Bronchial epithelial cell (primary cell): ENCODE measurements around the gene RPL31. TPM values are rescaled to one million over a fixed set of nuclear protein-coding genes. Genes with fewer than 3 reads are reported as not detected.

ENCODE experiments used
- DNase-seq: peaks from one replicate; pipeline ENCODE4 v3.0.0-alpha.2; 2010; ENCODE audit warnings: low read depth
- FAIRE-seq: peaks from 2 replicates; lab custom pipeline; 2011; peaks lifted over from hg19 to GRCh38; lab: Jason Lieb, UNC
- H3K27me3 ChIP-seq: 2 replicates; pipeline ENCODE4 v1.5.1; 2011; ENCODE audit warnings: low read length; ENCODE audit not compliant: control insufficient read depth, insufficient read depth
- H3K36me3 ChIP-seq: 2 replicates; pipeline ENCODE4 v1.5.1; 2011; ENCODE audit warnings: low read length; ENCODE audit not compliant: control insufficient read depth, insufficient read depth
- H3K4me3 ChIP-seq: 2 replicates; pipeline ENCODE4 v1.5.1; 2011; ENCODE audit warnings: mild to moderate bottlenecking, low read depth, low read length, control low read depth
- total RNA-seq: library from RNA; depleted of rRNA; stranded (reverse); fragments of >200 nt; gene quantifications from 2 replicates; pipeline ENCODE4 v1.2.1, GENCODE V29; 2014
- TF ChIP-seq, protein P1 (sequence below): IDR thresholded peaks from 2 replicates; pipeline ENCODE4 v1.5.1; 2011; ENCODE audit warnings: mild to moderate bottlenecking, moderate library complexity, low read length, control low read depth, inconsistent platforms; ENCODE audit not compliant: insufficient read depth, severe bottlenecking

RPL31 gene
- total RNA-seq, 1 donor from 2014 or later: 2,143 TPM

DNA sequence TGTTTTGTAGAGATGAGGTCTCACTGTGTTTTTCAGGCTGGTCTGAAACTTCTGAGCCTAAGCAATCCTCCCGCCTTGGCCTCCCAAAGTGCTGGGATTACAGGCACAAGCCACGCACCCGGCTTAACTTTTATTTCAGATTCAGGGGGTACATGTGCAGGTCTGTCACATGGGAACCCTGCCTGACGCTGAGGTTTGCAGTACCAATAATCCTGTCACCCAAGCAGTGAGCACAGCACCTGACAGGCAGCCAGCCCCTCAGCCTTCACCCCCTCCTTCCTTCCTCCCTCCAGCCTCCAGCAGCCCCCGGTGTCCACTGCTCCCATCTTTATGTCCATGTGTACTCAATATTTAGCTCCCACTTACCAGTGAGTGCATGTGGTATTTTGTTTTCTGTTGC, 46.0 kb upstream of the RPL31 start:
- FAIRE-seq (no peak), DNase-seq (no peak)
- TF ChIP-seq, protein P1, sequence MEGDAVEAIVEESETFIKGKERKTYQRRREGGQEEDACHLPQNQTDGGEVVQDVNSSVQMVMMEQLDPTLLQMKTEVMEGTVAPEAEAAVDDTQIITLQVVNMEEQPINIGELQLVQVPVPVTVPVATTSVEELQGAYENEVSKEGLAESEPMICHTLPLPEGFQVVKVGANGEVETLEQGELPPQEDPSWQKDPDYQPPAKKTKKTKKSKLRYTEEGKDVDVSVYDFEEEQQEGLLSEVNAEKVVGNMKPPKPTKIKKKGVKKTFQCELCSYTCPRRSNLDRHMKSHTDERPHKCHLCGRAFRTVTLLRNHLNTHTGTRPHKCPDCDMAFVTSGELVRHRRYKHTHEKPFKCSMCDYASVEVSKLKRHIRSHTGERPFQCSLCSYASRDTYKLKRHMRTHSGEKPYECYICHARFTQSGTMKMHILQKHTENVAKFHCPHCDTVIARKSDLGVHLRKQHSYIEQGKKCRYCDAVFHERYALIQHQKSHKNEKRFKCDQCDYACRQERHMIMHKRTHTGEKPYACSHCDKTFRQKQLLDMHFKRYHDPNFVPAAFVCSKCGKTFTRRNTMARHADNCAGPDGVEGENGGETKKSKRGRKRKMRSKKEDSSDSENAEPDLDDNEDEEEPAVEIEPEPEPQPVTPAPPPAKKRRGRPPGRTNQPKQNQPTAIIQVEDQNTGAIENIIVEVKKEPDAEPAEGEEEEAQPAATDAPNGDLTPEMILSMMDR: no peak
- no peaks in the 10 kb centered on the region for H3K27me3 ChIP-seq
- H3K36me3 ChIP-seq: no peaks in the 10 kb centered on the region
- H3K4me3 ChIP-seq: no peak overlapping the region

DNA sequence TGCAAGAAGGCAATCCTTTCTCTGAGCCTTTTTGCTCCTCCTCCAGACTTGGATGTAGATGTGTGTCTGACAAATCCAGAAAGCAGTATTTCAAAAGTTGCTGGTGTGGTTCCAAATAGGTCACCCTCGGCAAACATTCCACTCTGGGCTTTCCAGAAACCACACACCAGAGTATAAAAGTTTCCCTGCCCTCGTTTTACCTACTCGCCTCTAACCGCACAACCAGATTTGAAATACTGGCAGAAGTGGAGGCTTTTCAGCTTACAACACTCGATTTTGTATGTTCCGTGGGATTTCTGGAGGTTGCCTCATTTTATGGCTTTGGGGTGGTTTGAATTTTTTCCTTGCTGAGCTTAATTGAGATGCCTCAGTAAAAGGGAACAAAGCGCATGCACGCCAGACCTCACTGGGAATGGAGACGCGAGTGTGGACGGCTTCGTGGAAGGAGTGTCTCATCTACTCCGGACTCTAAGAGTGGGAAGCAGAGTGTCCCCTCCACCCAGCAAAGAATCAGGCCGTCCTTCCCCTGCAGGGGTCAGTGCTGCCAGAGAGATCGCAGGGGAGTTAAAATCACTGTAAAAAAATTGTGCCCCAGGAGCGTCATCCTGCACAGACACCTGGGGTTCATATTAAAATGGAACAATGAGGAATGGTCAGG, 44.0 kb upstream of the RPL31 start:
- Histone ChIP-seq H3K36me3 (no peaks in the 10 kb centered on the region), H3K4me3 (no peak overlapping the region), H3K27me3 (no peaks in the 10 kb centered on the region)
- FAIRE-seq: peak; percentile 96
- DNase-seq: peak; percentile 64
- TF ChIP-seq, protein P1: no peak

DNA sequence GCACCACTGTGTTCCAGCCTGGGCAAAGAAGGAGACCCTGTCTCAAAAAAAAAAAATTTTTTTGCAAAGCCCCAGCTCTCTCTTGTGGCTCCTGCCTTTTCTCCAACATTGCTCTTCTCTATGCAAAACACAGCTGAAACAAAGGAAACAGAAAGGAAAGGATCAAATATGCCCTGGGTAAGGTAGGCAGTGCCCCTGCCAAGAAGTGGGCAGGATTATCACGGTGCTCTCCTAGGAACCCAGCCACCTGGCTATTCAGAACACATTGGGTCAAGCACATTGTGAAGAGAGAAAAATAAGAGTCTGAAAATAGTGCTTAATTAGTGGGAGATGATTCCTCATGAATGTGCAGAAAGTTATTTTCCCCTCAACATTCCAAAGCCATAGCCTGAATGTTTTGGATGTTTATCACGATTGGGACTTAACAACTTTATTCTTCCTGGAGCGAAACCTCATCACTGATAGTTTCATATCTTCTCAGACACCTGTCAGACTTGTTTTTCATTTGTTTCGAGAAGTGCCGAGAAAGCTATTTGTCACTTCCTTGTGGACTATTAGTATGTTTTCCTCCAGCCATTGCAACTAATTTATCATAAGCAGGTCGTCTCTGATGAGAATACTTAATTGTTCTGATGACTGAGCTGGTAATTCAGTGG, 42.7 kb upstream of the RPL31 start:
- Histone ChIP-seq H3K4me3 (no peak overlapping the region), H3K36me3 (peaks cover 1% of the 10 kb centered on the region), H3K27me3 (no peaks in the 10 kb centered on the region)
- TF ChIP-seq, protein P1: no peak
- no peak for FAIRE-seq
- peak; percentile 41 for DNase-seq

DNA sequence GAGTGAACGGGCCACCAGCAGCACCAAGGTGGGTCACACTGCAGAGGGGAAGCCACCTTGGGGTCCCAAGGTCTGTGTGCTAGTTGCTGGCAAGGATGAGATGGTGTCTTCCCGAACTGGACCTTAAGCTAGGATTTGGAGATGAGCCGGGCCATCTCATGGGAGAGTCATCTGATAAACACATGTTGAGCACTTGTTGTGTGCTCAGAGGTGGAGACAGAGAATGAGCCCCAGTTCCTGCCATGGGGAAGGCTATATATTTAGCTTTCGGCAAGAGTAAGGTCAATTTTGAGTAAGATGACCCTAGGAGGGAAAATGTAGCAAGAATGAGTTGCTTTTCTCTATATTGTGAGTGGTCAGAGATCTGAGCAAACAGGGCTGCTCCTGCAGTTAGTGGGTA, 41.4 kb upstream of the RPL31 start:
- FAIRE-seq: no peak
- no peak for DNase-seq
- Histone ChIP-seq H3K36me3 (peaks cover 1% of the 10 kb centered on the region), H3K27me3 (no peaks in the 10 kb centered on the region), H3K4me3 (no peak overlapping the region)
- TF ChIP-seq, protein P1: no peak

DNA sequence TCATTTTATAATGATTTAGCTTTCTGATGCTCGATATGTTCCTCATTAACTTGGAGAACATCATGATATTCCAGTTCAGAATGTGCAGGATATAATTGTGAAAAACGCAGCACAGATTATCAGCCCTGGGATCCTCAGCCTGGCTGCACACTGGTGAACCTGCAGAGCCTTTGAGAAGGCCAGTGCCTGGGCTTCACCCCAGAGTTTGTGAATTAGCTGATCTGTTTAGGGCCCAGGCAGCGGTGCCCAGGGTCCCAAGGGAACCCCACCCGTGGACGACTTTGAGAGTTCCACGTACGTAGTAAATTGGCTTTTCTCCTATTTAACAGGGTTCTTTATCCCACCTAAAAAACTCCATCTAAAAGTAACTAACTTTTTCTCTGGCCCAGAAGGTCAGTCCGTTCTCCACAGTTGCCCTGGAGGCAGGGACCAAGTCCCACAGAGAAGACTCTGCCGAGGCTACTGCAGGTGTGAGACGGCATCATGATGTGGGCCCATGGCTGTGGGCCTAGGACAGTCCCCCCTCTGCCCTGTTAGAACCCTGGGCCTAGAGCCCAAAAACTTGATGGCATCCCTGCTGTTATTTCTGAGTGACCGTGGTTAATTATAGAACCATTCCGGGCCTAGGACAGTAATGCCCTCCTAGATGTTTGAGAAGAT, 39.6 kb upstream of the RPL31 start:
- FAIRE-seq (no peak), DNase-seq (no peak)
- Histone ChIP-seq H3K36me3 (peaks cover 1% of the 10 kb centered on the region), H3K27me3 (no peaks in the 10 kb centered on the region), H3K4me3 (no peak overlapping the region)
- TF ChIP-seq, protein P1: no peak
